Loucy (cell line): ENCODE results near the gene TEX54.

Source experiments
- H2AFZ ChIP-seq: fragments of 200-600 bp; sonication (generic); 2 replicates; pipeline ENCODE4 v1.6.0; 2016; ENCODE audit warnings: antibody characterized with exemption, mild to moderate bottlenecking, low read length, moderate library complexity
- H3F3A ChIP-seq: fragments of 200-600 bp; 2 replicates; pipeline ENCODE4 v1.6.0; 2016; ENCODE audit warnings: antibody characterized with exemption, low read depth, mild to moderate bottlenecking
- H3K27me3 ChIP-seq: fragments of 200-600 bp; sonication (generic); 2 replicates; pipeline ENCODE4 v1.6.1; 2014; ENCODE audit warnings: low read length, mild to moderate bottlenecking; ENCODE audit not compliant: insufficient read depth, poor library complexity, severe bottlenecking
- H3K36me3 ChIP-seq: fragments of 200-600 bp; sonication (generic); 2 replicates; pipeline ENCODE4 v1.6.1; 2016; ENCODE audit warnings: low read length; ENCODE audit not compliant: insufficient read depth
- H3K4me1 ChIP-seq: fragments of 200-600 bp; sonication (generic); 2 replicates; pipeline ENCODE4 v1.5.1; 2014; ENCODE audit warnings: low read length, mild to moderate bottlenecking; ENCODE audit not compliant: insufficient read depth, poor library complexity, severe bottlenecking
- H3K4me2 ChIP-seq: fragments of 200-600 bp; sonication (generic); 2 replicates; pipeline ENCODE4 v1.6.0; 2014; ENCODE audit warnings: antibody characterized with exemption, low read length, low read depth, mild to moderate bottlenecking; ENCODE audit not compliant: poor library complexity, severe bottlenecking
- H3K4me3 ChIP-seq: fragments of 200-600 bp; sonication (generic); 2 replicates; pipeline ENCODE4 v1.5.1; 2014; ENCODE audit warnings: low read length, mild to moderate bottlenecking, mixed read lengths; ENCODE audit not compliant: poor library complexity, severe bottlenecking
- H3K79me2 ChIP-seq: fragments of 200-600 bp; sonication (generic); 2 replicates; pipeline ENCODE4 v1.6.1; 2014; ENCODE audit warnings: low read length; ENCODE audit not compliant: insufficient read depth
- H3K9ac ChIP-seq: fragments of 200-600 bp; sonication (generic); 2 replicates; pipeline ENCODE4 v1.6.0; 2014; ENCODE audit warnings: mild to moderate bottlenecking, low read depth, low read length, moderate library complexity; ENCODE audit not compliant: poor library complexity, severe bottlenecking
- H3K9me2 ChIP-seq: fragments of 200-600 bp; sonication (generic); replicated peaks from 2 replicates; pipeline ENCODE4 v1.6.1; 2016; ENCODE audit warnings: low read depth, low read length, mixed read lengths
- H3K9me3 ChIP-seq: fragments of 200-600 bp; sonication (generic); 2 replicates; pipeline ENCODE4 v1.6.1; 2014; ENCODE audit warnings: mild to moderate bottlenecking, antibody characterized with exemption, low read length, low read depth; ENCODE audit not compliant: insufficient read depth
- H4K20me1 ChIP-seq: fragments of 200-600 bp; sonication (generic); 2 replicates; pipeline ENCODE4 v1.6.0; 2014; ENCODE audit warnings: antibody characterized with exemption, low read length, mild to moderate bottlenecking; ENCODE audit not compliant: insufficient read depth, poor library complexity, severe bottlenecking
- EZH2phosphoT487 ChIP-seq: fragments of 200-600 bp; IDR thresholded peaks from 2 replicates; pipeline ENCODE4 v1.6.1; 2018; ENCODE audit warnings: antibody characterized with exemption, mild to moderate bottlenecking, moderate library complexity, borderline replicate concordance
- TF ChIP-seq, protein P1 (sequence below): fragments of 200-600 bp; sonication (generic); conservative IDR thresholded peaks from 2 replicates; pipeline ENCODE4 v1.5.1; 2014; ENCODE audit warnings: mild to moderate bottlenecking, antibody characterized with exemption, low read length

Gene TEX54

DNA sequence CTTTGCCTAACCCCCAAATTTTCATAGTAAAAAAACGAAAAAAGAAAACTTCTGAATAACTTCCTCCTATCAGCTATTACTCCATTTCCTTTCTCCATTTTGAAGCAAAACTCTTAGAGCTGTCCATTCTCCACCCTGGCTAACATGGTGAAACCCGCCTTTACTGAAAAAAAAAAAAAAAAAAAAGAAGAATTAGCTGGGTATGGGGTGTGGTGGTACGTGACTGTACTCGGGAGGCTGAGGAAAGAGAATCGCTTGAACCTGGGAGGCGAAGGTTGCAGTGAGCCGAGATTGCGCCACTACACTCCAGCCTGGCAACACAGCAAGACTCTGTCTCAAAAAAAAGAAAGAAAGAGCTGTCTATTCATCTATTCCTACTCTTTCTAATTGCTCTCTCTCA lies 16.1 kb downstream of the TEX54 start:
- no peak overlapping the region for H3K9ac ChIP-seq

DNA sequence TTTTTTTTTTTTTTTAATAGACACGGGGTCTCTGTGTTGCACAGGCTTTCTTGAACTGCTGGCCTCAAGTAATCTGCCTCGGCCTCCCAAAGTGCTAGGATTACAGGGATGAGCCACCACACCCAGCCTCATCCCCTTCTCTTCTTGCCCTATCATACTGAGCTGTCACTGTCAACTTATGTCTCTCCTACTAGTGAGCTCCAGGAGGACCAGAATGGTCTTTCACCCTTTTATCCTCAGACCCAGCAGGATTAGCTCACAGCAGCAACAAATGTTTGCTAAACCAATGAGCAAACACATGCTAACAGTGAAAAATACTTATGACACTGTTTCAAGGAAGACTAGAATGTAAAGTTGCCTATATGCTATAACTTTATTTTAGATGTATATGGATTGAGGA lies 21.0 kb downstream of the TEX54 start:
- Histone ChIP-seq H3K4me2 (no peak overlapping the region), H3K9me3 (no peaks in the 10 kb centered on the region), H2AFZ (no peak overlapping the region), H3K9me2 (no peaks in the 10 kb centered on the region), H3K4me1 (no peaks in the 10 kb centered on the region), H3K79me2 (no peaks in the 10 kb centered on the region), H3K27me3 (no peaks in the 10 kb centered on the region), H3K4me3 (no peak overlapping the region), H3F3A (no peaks in the 10 kb centered on the region), H4K20me1 (no peaks in the 10 kb centered on the region), H3K9ac (no peak overlapping the region), H3K36me3 (no peaks in the 10 kb centered on the region)
- TF ChIP-seq, protein P1, sequence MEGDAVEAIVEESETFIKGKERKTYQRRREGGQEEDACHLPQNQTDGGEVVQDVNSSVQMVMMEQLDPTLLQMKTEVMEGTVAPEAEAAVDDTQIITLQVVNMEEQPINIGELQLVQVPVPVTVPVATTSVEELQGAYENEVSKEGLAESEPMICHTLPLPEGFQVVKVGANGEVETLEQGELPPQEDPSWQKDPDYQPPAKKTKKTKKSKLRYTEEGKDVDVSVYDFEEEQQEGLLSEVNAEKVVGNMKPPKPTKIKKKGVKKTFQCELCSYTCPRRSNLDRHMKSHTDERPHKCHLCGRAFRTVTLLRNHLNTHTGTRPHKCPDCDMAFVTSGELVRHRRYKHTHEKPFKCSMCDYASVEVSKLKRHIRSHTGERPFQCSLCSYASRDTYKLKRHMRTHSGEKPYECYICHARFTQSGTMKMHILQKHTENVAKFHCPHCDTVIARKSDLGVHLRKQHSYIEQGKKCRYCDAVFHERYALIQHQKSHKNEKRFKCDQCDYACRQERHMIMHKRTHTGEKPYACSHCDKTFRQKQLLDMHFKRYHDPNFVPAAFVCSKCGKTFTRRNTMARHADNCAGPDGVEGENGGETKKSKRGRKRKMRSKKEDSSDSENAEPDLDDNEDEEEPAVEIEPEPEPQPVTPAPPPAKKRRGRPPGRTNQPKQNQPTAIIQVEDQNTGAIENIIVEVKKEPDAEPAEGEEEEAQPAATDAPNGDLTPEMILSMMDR: no peak
- no peak for TF ChIP-seq EZH2phosphoT487

More for the DNA sequence above, 16.1 kb downstream of the TEX54 start:
- Histone ChIP-seq H4K20me1 (no peaks in the 10 kb centered on the region), H3K4me3 (no peak overlapping the region), H3K4me2 (no peak overlapping the region), H3F3A (no peaks in the 10 kb centered on the region), H3K36me3 (no peaks in the 10 kb centered on the region; the same call in 1 of the 2 replicates), H3K9me2 (no peaks in the 10 kb centered on the region), H3K9me3 (no peaks in the 10 kb centered on the region), H3K27me3 (no peaks in the 10 kb centered on the region), H3K79me2 (no peaks in the 10 kb centered on the region), H3K4me1 (no peaks in the 10 kb centered on the region), H2AFZ (no peak overlapping the region)
- TF ChIP-seq EZH2phosphoT487: no peak
- TF ChIP-seq, protein P1: no peak

DNA sequence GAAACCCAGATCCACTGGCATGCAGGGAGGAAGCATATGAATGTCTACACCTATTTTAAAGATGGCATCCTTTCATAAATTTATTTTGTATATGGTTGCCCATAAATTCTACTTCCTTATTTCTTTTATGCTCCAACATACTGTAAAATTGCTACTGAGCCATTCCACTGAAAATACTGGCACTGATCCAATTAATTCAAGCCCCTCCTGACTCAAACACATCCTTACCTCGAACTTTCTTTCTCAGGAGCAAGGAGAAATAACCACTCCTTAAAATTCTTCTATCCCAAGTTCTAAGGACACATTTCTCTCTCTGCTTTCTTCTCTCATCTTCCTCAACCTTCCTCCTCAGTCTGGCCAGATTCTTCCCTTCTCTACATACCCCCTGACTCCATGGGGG lies 21.9 kb downstream of the TEX54 start:
- Histone ChIP-seq H3K79me2 (no peaks in the 10 kb centered on the region), H3K27me3 (no peaks in the 10 kb centered on the region), H3K9me3 (no peaks in the 10 kb centered on the region), H4K20me1 (no peaks in the 10 kb centered on the region), H2AFZ (no peak overlapping the region), H3K4me2 (no peak overlapping the region), H3K9ac (no peak overlapping the region), H3K4me1 (no peaks in the 10 kb centered on the region), H3K9me2 (no peaks in the 10 kb centered on the region), H3F3A (no peaks in the 10 kb centered on the region), H3K36me3 (no peaks in the 10 kb centered on the region), H3K4me3 (no peak overlapping the region)
- no peak for TF ChIP-seq EZH2phosphoT487
- TF ChIP-seq, protein P1: no peak
